H1 (cell line): ENCODE results near the gene SMYD3. TPM values are rescaled to one million over a fixed set of nuclear protein-coding genes. Genes with fewer than 3 reads are reported as not detected.

Experiments used
- CTCF ChIA-PET: fragments of 300-600 bp; sonication (Branson Sonifier 250); formaldehyde crosslinking; loops from one replicate; lab custom pipeline; 2021; ENCODE audit not compliant: partially characterized antibody; lab: Charles Lee
- POLR2A ChIA-PET: fragments of 300-600 bp; sonication (Branson Sonifier 250); formaldehyde crosslinking; loops from one replicate; lab custom pipeline; 2021; ENCODE audit warnings: inconsistent platforms; ENCODE audit not compliant: partially characterized antibody; lab: Charles Lee
- DNase-seq, 2 experiments: peaks; one replicate each; pipeline versions ENCODE4 v3.0.0 to v3.0.0-alpha.2; 2010 to 2022; ENCODE audit warnings: low spot score in 2 of 2, low read depth in 1 of 2, mixed read lengths in 1 of 2
- FAIRE-seq: peaks from 2 replicates; lab custom pipeline; 2011; peaks lifted over from hg19 to GRCh38; lab: Jason Lieb, UNC
- H2AFZ ChIP-seq: 2 replicates; pipeline ENCODE4 v1.8.1; 2012; ENCODE audit warnings: low read length, inconsistent platforms
- H2AK5ac ChIP-seq: 2 replicates; pipeline ENCODE4 v1.6.1; 2013; ENCODE audit warnings: low read depth, low read length
- H2BK120ac ChIP-seq: replicated peaks from 2 replicates; pipeline ENCODE3; 2013; ENCODE audit warnings: low read depth, low read length, inconsistent platforms
- H2BK12ac ChIP-seq: 2 replicates; pipeline ENCODE4 v1.6.1; 2013; ENCODE audit warnings: low read depth, low read length
- H2BK15ac ChIP-seq: 2 replicates; pipeline ENCODE4 v1.6.1; 2013; ENCODE audit warnings: low read length
- H2BK20ac ChIP-seq: 2 replicates; pipeline ENCODE4 v1.6.1; 2013; ENCODE audit warnings: low read length
- H2BK5ac ChIP-seq: 2 replicates; pipeline ENCODE4 v1.6.1; 2013; ENCODE audit warnings: low read depth, low read length
- H3K14ac ChIP-seq: 2 replicates; pipeline ENCODE4 v1.6.1; 2013; ENCODE audit warnings: inconsistent platforms; ENCODE audit not compliant: insufficient read length
- H3K18ac ChIP-seq: 2 replicates; pipeline ENCODE4 v1.6.1; 2013; ENCODE audit warnings: low read length; ENCODE audit errors: extremely low read depth
- H3K23ac ChIP-seq: 2 replicates; pipeline ENCODE4 v1.6.1; 2013; ENCODE audit warnings: inconsistent platforms; ENCODE audit not compliant: insufficient read length
- H3K23me2 ChIP-seq: 2 replicates; pipeline ENCODE4 v1.6.1; 2013; ENCODE audit warnings: low read depth, low read length
- H3K27ac ChIP-seq: 2 replicates; pipeline ENCODE4 v1.6.1; 2011; ENCODE audit warnings: low read depth, low read length, inconsistent platforms
- H3K27me3 ChIP-seq, 4 experiments: replicated peaks in 1 of 4; 1 replicate in 1 of 4; 2 replicates in 3 of 4; pipeline versions ENCODE4 v1.6.1 to v1.8.1; 2011 to 2013; ENCODE audit warnings: low read length in 3 of 4, mild to moderate bottlenecking in 3 of 4, inconsistent platforms in 2 of 4, mixed read lengths in 2 of 4, moderate library complexity in 1 of 4; ENCODE audit not compliant: control insufficient read depth in 3 of 4, insufficient read depth in 3 of 4; ENCODE audit errors: extremely low read depth in 1 of 4
- H3K36me3 ChIP-seq, 4 experiments: 2 replicates each; pipeline versions ENCODE4 v1.6.1 to v1.8.1; 2011 to 2013; ENCODE audit warnings: mild to moderate bottlenecking in 4 of 4, low read length in 3 of 4, moderate library complexity in 2 of 4, control low read depth in 1 of 4, inconsistent platforms in 1 of 4; ENCODE audit not compliant: insufficient read depth in 4 of 4, control insufficient read depth in 2 of 4
- H3K4ac ChIP-seq: replicated peaks from 2 replicates; pipeline ENCODE3; 2013; ENCODE audit warnings: low read length, low read depth, mixed read lengths, inconsistent platforms; ENCODE audit not compliant: insufficient read length
- H3K4me1 ChIP-seq, 4 experiments: replicated peaks in 1 of 4; 1 replicate in 1 of 4; 2 replicates in 3 of 4; pipeline versions ENCODE4 v1.6.1 to v1.8.1; 2011 to 2013; ENCODE audit warnings: low read length in 3 of 4, inconsistent platforms in 2 of 4, mixed read lengths in 1 of 4; ENCODE audit not compliant: insufficient read depth in 4 of 4, control insufficient read depth in 3 of 4
- H3K4me2 ChIP-seq, 2 experiments: 2 replicates each; pipeline versions ENCODE4 v1.6.1 to v1.8.1; 2011 to 2013; ENCODE audit warnings: low read depth in 2 of 2, low read length in 2 of 2, control low read depth in 1 of 2, inconsistent platforms in 1 of 2, mild to moderate bottlenecking in 1 of 2; ENCODE audit not compliant: insufficient read depth in 1 of 2
- H3K4me3 ChIP-seq, 4 experiments: fragments of 200-600, 300-600 bp in 1 of 4; sonication (generic), shearing (Covaris generic), sonication (Bioruptor Twin) in 1 of 4; 2 replicates each; pipeline versions ENCODE4 v1.5.1 to v1.8.1; 2011 to 2016; ENCODE audit warnings: low read length in 4 of 4, low read depth in 3 of 4, control low read depth in 2 of 4, inconsistent platforms in 2 of 4, mild to moderate bottlenecking in 2 of 4, mixed read lengths in 1 of 4, moderate library complexity in 1 of 4; ENCODE audit not compliant: insufficient read depth in 2 of 4; ENCODE audit errors: extremely low read depth in 1 of 4
- H3K56ac ChIP-seq: replicated peaks from 2 replicates; pipeline ENCODE3; 2013; ENCODE audit warnings: low read depth, mild to moderate bottlenecking, mixed read lengths, low read length, inconsistent platforms; ENCODE audit not compliant: insufficient read length
- H3K79me1 ChIP-seq: 2 replicates; pipeline ENCODE4 v1.6.1; 2013; ENCODE audit warnings: low read depth, low read length, control low read depth
- H3K79me2 ChIP-seq, 2 experiments: 2 replicates each; pipeline versions ENCODE4 v1.6.1 to v1.8.1; 2012 to 2013; ENCODE audit warnings: low read length in 2 of 2, mild to moderate bottlenecking in 2 of 2, inconsistent platforms in 1 of 2; ENCODE audit not compliant: insufficient read depth in 2 of 2, control insufficient read depth in 1 of 2
- H3K9ac ChIP-seq, 4 experiments: replicated peaks in 1 of 4; 1 replicate in 1 of 4; 2 replicates in 3 of 4; pipeline versions ENCODE4 v1.6.1 to v1.8.1; 2011 to 2013; ENCODE audit warnings: low read depth in 3 of 4, low read length in 3 of 4, control low read depth in 2 of 4, mild to moderate bottlenecking in 2 of 4, moderate library complexity in 2 of 4, inconsistent platforms in 1 of 4; ENCODE audit errors: extremely low read depth in 1 of 4
- H3K9me3 ChIP-seq, 2 experiments: 2 replicates each; pipeline versions ENCODE4 v1.6.1 to v1.8.1; 2012 to 2013; ENCODE audit warnings: mild to moderate bottlenecking in 2 of 2, moderate library complexity in 2 of 2, control low read depth in 1 of 2, inconsistent platforms in 1 of 2, low read depth in 1 of 2, low read length in 1 of 2, mixed read lengths in 1 of 2; ENCODE audit not compliant: insufficient read depth in 2 of 2
- H4K20me1 ChIP-seq, 2 experiments: replicated peaks in 1 of 2; 2 replicates each; pipeline versions ENCODE3 to v1.8.1; 2011 to 2013; ENCODE audit warnings: inconsistent platforms in 2 of 2, low read length in 2 of 2, mild to moderate bottlenecking in 1 of 2; ENCODE audit not compliant: insufficient read depth in 2 of 2, control insufficient read depth in 1 of 2
- H4K5ac ChIP-seq: 2 replicates; pipeline ENCODE4 v1.6.1; 2013; ENCODE audit warnings: low read length, low read depth, mixed read lengths, inconsistent platforms; ENCODE audit not compliant: insufficient read length
- H4K8ac ChIP-seq: 2 replicates; pipeline ENCODE4 v1.8.0; 2013; ENCODE audit warnings: mild to moderate bottlenecking, moderate library complexity, low read length, inconsistent platforms; ENCODE audit not compliant: insufficient read depth; ENCODE audit errors: extremely low read depth
- H4K91ac ChIP-seq: replicated peaks from 2 replicates; pipeline ENCODE3; 2013; ENCODE audit warnings: low read length, mixed read lengths, inconsistent platforms; ENCODE audit not compliant: insufficient read length
- CHD1 ChIP-seq: IDR thresholded peaks from 2 replicates; pipeline ENCODE4 v1.6.1; 2012; ENCODE audit warnings: low read depth, low read length, improper control_type of control experiment
- CREB1 ChIP-seq: IDR thresholded peaks from 2 replicates; pipeline ENCODE4 v1.6.1; 2012; ENCODE audit warnings: inconsistent platforms
- JUND ChIP-seq: IDR thresholded peaks from 2 replicates; pipeline ENCODE4 v1.6.1; 2011; ENCODE audit warnings: mild to moderate bottlenecking, improper control_type of control experiment, low read length
- KDM5A ChIP-seq: fragments of 200-600 bp; IDR thresholded peaks from 2 replicates; pipeline ENCODE4 v1.7.1; 2012; ENCODE audit warnings: mild to moderate bottlenecking, low read length, inconsistent platforms, mixed read lengths
- MAFK ChIP-seq: IDR thresholded peaks from 2 replicates; pipeline ENCODE4 v1.6.1; 2012; ENCODE audit warnings: low read depth, mild to moderate bottlenecking, improper control_type of control experiment, low read length
- NRF1 ChIP-seq: IDR thresholded peaks from 2 replicates; pipeline ENCODE4 v1.6.1; 2011; ENCODE audit warnings: mild to moderate bottlenecking, low read depth, low read length, improper control_type of control experiment
- POLR2A ChIP-seq, 2 experiments: IDR thresholded peaks; 1 replicate in 1 of 2; 2 replicates in 1 of 2; pipeline ENCODE4 v1.6.1; 2011; ENCODE audit warnings: low read depth in 2 of 2, low read length in 2 of 2, mild to moderate bottlenecking in 2 of 2; ENCODE audit errors: control extremely low read depth in 1 of 2
- POLR2AphosphoS5 ChIP-seq: IDR thresholded peaks from 2 replicates; pipeline ENCODE4 v1.6.1; 2011; ENCODE audit warnings: low read depth, low read length
- POU5F1 ChIP-seq: IDR thresholded peaks from 2 replicates; pipeline ENCODE4 v1.6.1; 2011; ENCODE audit warnings: low read depth, mild to moderate bottlenecking, low read length, moderate library complexity
- RFX5 ChIP-seq: IDR thresholded peaks from 2 replicates; pipeline ENCODE4 v1.6.1; 2011; ENCODE audit warnings: low read depth, low read length, improper control_type of control experiment, borderline replicate concordance
- SIX5 ChIP-seq: IDR thresholded peaks from 2 replicates; pipeline ENCODE4 v1.6.1; 2011; ENCODE audit warnings: mild to moderate bottlenecking, low read depth, low read length
- TAF7 ChIP-seq: optimal IDR thresholded peaks from 2 replicates; pipeline ENCODE3; 2011; ENCODE audit warnings: low read depth, mild to moderate bottlenecking, inconsistent platforms, low read length, moderate library complexity, borderline replicate concordance
- TCF12 ChIP-seq: IDR thresholded peaks from 2 replicates; pipeline ENCODE4 v1.6.1; 2011; ENCODE audit warnings: low read depth, mild to moderate bottlenecking, low read length
- TEAD4 ChIP-seq: IDR thresholded peaks from 2 replicates; pipeline ENCODE4 v1.6.1; 2012; ENCODE audit warnings: low read depth, low read length, inconsistent platforms, mixed read lengths
- WGBS, 2 experiments: shearing (Covaris generic) in 1 of 2; methylation state at CpG; one replicate each; pipeline versions ENCODE4 v1.1.6 to v1.1.7; 2013 to 2015; ENCODE audit warnings: low lambda C conversion rate in 2 of 2, mixed read lengths in 2 of 2, inconsistent platforms in 1 of 2, low coverage in 1 of 2, missing lambda C conversion rate in 1 of 2; ENCODE audit not compliant: insufficient replicate concordance in 2 of 2, insufficient coverage in 1 of 2, insufficient read length in 1 of 2; ENCODE audit errors: extremely low coverage in 1 of 2, missing lambda C conversion rate in 1 of 2; 5-methylcytosine and 5-hydroxymethylcytosine counted together
- polyA plus RNA-seq, 7 experiments: library from polyadenylated mRNA; depleted of rRNA in 3 of 7; stranded (reverse) in 5 of 7; unstranded in 2 of 7; fragments of >200 nt in 5 of 7; fragments of 200-250 nt in 2 of 7; gene quantifications; 1 replicate in 5 of 7; 2 replicates in 1 of 7; 4 replicates in 1 of 7; pipeline versions ENCODE4 v1.2.1 to v1.2.3, GENCODE V29; 2011 to 2013; ENCODE audit warnings: missing spikeins in 2 of 7, mixed read lengths in 2 of 7
- total RNA-seq: library from RNA; stranded (reverse); fragmentation: NEBNext Ultra II Directional; extraction: Animal tissue kit (Norgen Biotek cat#: 25700); gene quantifications from 2 replicates; pipeline ENCODE4 v1.2.1, GENCODE V29; 2021
- TF ChIP-seq, protein P1 (sequence below): IDR thresholded peaks from 2 replicates; pipeline ENCODE4 v1.6.1; 2012; ENCODE audit warnings: low read length, inconsistent platforms

The SMYD3 gene
- total and polyA plus RNA-seq, 2 of the 8 experiments (the other 6 are each of a cell fraction or from before 2014, with no cell fraction given), result 17.3 to 25.4 TPM

DNA sequence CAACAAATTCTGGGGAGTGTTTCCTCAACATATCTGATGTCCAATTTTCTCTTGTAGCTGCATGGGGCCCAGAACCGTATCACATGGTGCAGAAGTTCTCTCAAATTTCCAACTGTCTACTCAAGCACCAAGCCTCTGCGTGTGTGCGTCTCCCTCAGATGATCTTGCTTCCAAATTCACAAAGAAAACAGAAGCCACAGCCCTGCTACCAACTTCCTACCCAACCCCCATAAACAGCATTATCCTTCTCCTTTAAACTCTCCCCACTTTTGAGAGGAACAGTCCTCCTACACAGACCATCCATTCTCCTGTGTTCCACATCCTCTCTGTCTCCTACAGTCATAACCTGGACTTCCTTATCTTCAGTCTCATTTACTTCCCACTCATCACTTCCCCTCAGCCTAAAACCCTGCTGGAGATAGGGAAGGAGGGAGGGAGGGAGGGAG, 354.1 kb downstream of the SMYD3 start:
- Histone ChIP-seq H3K23ac (no peak overlapping the region), H3K27ac (no peak overlapping the region)
- POLR2A ChIA-PET, result interaction anchor here (1.3 kb wide), 1 partner anchor 10 kb away, joined by 4 read pairs; no protein-coding TSS in a partner anchor
- TF ChIP-seq TEAD4, result no peak
- TF ChIP-seq KDM5A, result no peak
- TF ChIP-seq POLR2A (IDR thresholded peaks at IDR 0.05; ENCODE audit: control extremely low read depth in 1 of 2, low read depth in 2 of 2, low read length in 2 of 2), result no peak
- no peak for TF ChIP-seq TAF7
- TF ChIP-seq, protein P1, sequence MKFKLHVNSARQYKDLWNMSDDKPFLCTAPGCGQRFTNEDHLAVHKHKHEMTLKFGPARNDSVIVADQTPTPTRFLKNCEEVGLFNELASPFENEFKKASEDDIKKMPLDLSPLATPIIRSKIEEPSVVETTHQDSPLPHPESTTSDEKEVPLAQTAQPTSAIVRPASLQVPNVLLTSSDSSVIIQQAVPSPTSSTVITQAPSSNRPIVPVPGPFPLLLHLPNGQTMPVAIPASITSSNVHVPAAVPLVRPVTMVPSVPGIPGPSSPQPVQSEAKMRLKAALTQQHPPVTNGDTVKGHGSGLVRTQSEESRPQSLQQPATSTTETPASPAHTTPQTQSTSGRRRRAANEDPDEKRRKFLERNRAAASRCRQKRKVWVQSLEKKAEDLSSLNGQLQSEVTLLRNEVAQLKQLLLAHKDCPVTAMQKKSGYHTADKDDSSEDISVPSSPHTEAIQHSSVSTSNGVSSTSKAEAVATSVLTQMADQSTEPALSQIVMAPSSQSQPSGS, result no peak
- no peak for TF ChIP-seq JUND
- no peak for TF ChIP-seq CREB1
- TF ChIP-seq RFX5, result no peak
- TF ChIP-seq NRF1, result no peak
- no peak for TF ChIP-seq SIX5
- no peak for TF ChIP-seq CHD1
- no peak for TF ChIP-seq TCF12
- no peak for TF ChIP-seq POLR2AphosphoS5
- TF ChIP-seq POU5F1, result no peak
- no peak for TF ChIP-seq MAFK

More for the DNA sequence above, 354.1 kb downstream of the SMYD3 start:
- Histone ChIP-seq H2BK5ac (no peak overlapping the region), H4K91ac (no peak overlapping the region), H2BK120ac (no peak overlapping the region), H3K79me2 (no peaks in the 10 kb centered on the region), H2AFZ (no peak overlapping the region), H3K79me1 (no peaks in the 10 kb centered on the region), H2BK15ac (no peak overlapping the region), H4K5ac (no peak overlapping the region), H3K56ac (no peak overlapping the region), H3K27me3 (no peaks in the 10 kb centered on the region), H3K9ac (no peak overlapping the region), H3K9me3 (no peaks in the 10 kb centered on the region), H2AK5ac (no peak overlapping the region), H2BK20ac (no peak overlapping the region), H3K18ac (no peak overlapping the region), H3K4ac (no peak overlapping the region), H3K14ac (no peak overlapping the region), H4K20me1 (no peaks in the 10 kb centered on the region), H3K23me2 (no peaks in the 10 kb centered on the region), H2BK12ac (no peak overlapping the region), H3K4me2 (no peak overlapping the region), H4K8ac (no peak overlapping the region), H3K36me3 (no peaks in the 10 kb centered on the region), H3K4me3 (no peak overlapping the region), H3K4me1 (peaks cover 0 to 3% (median under 1%) of the 10 kb centered on the region in 4 experiments; a peak in 2 of 7 replicates)
- CTCF ChIA-PET, result interaction anchor here (0.5 to 1.8 kb wide), 6 partner anchors 8 to 164 kb away, joined by 3 to 6 read pairs (median 4); no protein-coding TSS in a partner anchor
- FAIRE-seq (no peak), DNase-seq (no peak)
- 100% methylated on average over 3 of the region's 3 CpGs; no CpG with 5 or more reads in 1 of the 2 experiments for WGBS, 2 experiments
